HG03060 (cell line): ENCODE results near the gene FOXP2.
"Not testable (repeated sequence)": the region's sequence is repeated elsewhere in the genome, so short reads cannot be mapped to it uniquely, and the experiment has no call there.

ENCODE experiments used
- ATAC-seq: cut with Tn5 transposase; IDR thresholded peaks from one replicate; pipeline ENCODE4 v1.9.1; 2021; ENCODE audit warnings: low read depth, moderate number of reproducible peaks; ENCODE audit not compliant: unreplicated experiment

Gene FOXP2

DNA sequence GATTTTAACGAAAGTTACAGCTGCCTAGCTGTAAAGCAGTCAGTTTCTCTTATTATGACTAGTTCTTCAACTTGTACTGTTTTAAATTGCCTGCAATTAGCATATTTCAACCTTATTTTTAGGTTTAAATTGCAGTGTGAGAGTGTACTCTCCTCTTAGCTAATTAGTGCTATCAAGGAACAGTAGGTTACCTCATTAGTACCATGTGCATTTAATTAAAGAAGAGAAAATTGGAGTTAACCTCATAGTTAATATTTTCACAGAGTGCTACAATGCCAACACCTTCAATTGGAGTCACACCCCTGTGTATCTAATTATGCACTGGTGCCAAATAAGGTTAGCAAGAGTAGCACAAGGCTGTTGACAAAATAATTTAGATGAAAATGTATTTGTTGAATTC lies 154.6 kb downstream of the FOXP2 start:
- ATAC-seq = no peak

DNA sequence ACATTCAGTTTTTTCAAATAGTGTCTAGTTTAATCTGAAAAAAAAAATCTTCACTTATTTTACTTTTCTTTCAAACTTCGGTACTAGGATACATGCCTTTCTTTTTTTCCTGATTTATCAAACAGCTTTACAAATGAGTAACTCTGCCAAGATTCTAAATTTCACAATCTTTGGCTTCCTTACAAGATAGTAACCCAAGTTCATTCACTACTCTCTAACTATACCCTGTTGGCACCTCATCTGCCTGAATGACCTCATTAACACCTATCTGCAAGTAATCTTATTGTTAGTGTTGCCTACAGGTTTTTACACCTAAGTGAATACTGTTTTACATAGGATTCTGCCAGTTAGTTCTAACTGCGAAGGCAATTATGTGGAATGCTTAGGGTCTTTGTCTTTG lies 159.8 kb downstream of the FOXP2 start:
- ATAC-seq = no peak

DNA sequence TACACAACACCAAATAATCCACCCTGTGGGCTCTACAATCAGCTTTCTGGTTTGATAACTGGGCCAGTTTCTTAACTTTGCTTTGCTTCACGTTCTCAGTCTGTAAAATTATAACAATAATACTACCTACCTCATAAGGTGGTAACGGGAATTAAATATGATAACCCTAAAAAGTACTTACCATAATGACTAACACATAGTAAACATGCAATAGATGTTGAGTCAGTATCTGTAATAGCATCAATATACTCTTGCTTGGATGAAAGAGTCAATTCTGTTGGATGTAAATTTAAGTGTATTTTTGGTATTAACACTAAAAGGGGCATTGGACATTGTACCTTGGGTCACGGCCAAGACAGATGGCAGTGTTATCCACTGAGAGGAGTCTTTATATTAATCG lies 160.5 kb downstream of the FOXP2 start:
- no peak for ATAC-seq

DNA sequence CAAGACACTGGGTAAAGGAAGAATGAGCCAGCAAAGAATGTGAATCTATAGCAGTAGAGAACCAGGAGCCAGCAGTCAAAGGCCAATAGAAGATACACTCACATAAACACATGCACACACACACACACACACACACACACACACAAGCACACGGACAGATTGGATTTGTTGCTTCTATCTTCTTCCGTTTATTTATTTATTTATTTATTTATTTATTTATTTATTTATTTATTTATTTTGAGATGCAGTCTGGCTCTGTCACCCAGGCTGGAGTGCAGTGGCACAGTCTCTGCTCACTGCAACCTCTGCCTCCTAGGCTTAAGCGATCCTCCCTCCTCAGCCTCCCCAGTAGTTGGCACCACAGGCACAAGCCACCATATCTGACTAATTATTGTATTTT lies 166.3 kb downstream of the FOXP2 start:
- ATAC-seq = not testable (repeated sequence)

DNA sequence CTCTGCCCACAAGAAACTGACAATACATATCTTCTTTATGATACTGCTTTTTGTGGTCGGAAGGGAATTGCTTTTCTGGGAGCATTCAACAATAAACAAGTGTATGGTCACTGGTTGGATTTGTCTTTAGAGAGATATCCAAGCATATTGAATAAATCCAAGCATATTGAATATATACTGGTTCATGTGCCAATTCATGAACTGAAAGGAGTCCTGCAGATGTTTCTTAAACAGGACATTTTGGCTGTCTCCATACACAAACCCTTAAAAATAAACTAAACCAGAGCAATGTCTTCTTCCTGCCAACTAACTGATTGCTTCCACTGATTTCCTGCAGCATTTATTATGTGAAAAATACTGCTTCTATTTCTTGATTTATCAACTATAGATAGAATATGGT lies 173.9 kb downstream of the FOXP2 start:
- no peak for ATAC-seq

DNA sequence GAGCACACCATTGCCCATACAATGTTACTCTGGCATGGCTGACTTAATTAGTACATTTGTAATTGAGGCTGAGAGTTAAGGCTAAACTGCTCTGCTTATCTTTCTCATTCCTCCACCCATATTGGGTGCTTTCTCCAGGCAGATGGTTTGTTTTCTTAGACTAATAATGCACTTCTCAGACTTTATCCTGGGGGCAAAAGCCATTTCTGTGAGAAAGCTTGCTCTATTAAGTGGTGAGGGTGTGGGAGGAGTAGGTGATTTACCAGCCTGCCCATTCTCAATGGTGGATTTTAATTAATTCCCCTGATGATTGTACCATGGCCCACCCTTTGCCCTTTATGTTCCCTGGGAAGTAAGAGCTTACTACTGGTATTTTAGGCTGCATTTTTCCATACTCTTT lies 174.8 kb downstream of the FOXP2 start:
- ATAC-seq = no peak

DNA sequence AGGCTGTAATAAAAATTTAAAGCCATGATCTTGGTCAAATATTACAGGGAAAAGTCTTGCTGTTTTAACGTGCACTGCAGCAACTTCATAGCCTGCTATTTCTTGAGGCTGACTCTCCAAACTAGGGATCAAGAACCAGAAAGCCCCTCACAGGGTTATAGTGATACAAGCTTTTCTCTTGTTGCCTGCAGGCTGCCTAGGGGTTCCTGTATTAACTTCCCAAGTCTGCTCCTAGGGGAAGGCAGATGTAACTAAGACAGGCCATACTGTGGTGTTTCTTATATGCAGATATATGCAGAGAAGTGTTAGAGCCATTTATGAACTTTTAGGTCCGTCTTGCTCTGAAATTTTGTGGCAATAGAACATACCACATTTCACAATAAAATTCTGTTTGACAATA lies 175.7 kb downstream of the FOXP2 start:
- no peak for ATAC-seq

DNA sequence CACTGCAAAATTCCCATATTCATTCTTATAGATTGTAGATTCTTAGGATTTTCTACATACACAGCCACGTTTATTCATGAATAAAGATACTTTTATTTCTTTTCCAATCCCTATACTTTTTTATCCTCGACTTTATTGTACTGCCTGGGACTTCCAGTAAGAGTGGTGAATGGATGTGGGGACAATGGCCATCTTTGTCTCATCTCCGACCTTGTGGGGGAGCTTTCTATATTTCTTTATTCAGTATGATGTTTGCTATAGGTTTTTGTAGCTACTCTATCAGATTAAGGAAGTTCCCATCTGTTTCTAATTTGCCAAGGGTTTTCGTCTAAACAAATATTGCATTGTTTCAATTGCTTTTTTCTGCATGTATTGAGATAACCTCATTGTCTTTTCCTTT lies 184.3 kb downstream of the FOXP2 start:
- no peak for ATAC-seq

DNA sequence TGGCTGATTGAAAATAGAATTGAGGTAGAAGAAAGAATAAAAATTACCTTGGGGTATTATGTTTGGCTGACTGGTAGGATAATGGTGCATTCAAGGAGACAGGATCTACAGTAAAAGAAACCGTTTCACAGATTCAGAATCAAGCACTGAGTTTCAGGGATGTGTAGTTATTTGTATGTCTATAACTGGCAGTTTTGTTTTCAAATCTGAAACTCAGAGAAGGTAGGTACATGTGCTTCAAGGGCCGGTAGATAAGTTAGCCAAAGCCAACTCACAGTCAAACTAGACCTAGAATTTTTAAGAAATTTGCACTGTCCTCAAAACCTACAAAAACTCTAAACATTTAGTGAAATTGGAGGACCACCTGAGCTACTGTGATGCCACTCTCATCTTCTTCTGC lies 191.5 kb downstream of the FOXP2 start:
- no peak for ATAC-seq

DNA sequence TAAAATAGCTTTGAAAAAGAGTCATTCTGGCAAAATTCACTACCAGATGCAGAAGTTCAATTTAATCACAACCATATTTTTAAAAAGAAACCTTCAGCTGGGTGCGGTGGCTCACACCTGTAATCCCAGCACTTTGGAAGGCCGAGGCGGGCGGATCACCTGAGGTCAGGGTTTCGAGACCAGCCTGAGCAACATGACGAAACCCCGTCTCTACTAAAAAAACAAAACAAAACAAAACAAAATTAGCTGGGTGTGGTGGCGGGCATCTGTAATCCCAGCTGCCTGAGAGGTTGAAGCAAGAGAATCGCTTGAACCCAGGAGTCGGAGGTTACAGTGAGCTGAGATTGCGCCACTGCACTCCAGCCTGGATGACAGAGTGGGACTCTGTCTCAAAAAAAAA lies 194.2 kb downstream of the FOXP2 start:
- ATAC-seq = not testable (repeated sequence)

DNA sequence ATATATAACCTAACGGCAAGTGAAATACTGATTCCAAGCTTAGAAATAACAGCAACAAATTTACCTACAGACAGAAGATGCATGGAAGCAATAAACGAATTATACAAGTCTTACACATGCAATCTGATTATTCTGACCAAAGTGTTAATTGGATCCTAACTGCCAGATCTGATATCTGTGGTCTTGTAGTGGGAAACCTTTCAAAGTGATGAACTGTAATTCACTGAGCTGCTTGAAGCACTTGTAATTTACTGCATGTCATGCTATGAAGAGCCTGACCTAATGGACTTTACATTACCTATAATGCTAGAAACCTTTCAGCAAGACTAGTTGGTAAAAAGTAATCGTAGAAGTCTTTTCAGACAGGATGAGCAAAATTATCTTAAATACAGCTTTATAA lies 205.6 kb downstream of the FOXP2 start:
- no peak for ATAC-seq

DNA sequence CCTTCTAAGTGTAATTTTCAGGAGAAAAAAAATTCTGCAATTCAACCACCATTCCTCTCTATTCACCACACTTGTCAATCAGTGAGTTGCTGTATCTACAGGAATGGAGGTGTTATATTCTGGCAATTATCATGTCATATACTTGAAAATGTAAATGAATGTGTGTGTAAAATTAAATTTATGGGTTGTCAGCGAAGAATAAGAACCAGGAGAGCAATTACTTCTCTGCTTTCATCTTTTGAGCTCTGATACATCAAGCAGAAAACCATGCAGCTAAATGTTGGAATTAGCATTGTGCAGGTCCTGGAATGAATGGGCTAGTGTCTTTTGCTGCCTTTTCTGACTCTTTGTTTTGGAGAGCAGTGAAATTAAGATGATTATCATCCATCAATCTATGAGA lies 207.6 kb downstream of the FOXP2 start:
- ATAC-seq = no peak

DNA sequence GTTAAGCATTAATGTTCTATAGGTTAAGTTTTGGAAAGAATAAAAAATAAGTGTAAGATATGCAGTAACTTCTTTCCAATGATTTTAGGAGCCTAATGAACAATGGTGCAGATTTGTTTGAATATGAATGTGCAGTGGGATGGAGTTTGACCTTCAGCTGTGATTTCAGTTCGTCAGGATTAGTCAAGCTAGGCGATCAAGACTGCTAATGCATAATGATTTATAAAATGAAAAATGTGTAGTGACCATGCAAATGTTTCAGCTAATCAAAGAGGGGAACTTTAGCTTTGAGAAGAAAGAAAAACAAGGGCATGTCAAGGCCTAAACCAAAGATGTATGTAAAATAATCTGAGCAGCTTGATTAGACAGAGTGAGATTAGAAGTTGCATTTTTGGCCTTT lies 208.5 kb downstream of the FOXP2 start:
- no peak for ATAC-seq

DNA sequence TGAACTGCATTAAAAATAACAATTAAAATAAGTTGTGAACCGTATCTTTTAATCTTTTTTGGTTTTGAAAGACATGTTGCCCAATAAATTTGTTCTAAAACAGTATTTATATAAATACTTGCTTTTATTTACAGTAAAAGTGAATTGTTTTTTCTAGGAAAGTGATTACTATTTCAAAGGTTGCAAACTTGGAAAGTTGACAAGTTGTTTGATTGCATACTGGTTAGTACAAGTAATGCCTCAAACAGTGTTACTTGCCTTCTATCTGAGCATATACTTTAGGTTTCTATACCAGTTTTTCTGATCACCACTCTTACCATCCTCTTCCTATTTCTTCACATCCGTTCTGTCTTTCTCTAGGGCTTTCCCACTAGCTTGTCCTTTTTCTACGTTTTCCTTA lies 212.6 kb downstream of the FOXP2 start:
- ATAC-seq = no peak

DNA sequence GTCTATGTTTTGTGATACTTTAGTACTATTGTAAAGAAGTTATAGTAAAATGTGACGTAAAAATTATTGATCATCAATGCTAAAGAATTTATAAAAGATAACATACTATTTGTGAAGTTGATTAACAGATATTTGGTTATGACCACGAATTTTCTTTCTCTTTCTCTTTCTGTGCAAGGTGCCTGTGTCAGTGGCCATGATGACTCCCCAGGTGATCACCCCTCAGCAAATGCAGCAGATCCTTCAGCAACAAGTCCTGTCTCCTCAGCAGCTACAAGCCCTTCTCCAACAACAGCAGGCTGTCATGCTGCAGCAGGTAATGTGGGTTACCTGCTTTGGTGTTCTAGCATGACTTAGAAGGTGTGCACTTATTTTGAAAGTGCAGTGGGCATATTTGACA lies 213.7 kb downstream of the FOXP2 start:
- no peak for ATAC-seq

DNA sequence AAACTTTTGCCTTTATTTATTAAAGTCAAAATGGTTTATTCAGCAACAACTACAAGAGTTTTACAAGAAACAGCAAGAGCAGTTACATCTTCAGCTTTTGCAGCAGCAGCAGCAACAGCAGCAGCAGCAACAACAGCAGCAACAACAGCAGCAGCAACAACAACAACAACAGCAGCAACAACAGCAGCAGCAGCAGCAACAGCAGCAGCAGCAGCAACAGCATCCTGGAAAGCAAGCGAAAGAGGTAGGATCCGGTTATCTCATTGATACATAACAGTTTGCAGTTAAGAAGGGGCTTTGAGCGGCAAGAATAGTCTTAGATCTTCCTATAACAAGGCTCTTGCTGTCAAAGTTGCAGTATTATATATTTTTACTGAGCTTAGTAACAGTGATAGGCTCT lies 215.1 kb downstream of the FOXP2 start:
- ATAC-seq = no peak

DNA sequence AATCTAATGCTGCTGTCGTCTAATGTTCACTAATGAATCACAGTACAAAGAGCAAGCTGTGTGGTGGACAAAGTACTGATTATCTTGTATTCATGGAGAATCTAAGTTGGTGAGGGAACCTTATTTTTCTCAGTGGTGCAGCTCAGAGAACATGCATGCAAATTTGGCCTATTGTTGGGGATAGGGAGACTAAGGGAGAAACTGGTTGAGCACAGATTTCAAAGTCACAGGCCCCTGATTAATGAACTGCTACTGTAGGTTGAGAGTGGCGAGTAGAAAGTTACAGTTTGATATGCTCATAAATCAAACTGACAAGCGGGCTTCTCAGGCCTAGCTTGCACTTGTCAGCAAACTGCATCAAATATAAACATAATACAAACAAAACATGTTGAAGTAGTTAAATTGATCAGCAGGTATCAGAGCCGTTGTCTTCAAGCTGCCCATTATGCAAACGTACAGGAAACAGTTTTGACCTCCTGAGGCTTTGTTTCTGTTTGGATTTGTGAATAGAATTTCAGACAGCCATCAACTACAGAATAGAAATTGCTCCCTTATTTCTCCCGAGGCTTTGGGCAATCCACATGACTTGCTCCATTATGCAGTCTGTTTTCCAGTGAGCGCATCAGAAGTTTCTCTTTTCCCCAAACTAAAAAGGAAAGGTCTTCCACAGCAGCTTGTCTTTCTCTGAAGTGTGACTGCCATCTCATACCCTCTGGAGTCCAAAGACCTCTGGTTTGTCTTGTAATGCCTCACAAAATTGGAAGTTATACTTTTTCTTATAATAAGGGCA lies 215.8 kb downstream of the FOXP2 start:
- ATAC-seq = no peak

DNA sequence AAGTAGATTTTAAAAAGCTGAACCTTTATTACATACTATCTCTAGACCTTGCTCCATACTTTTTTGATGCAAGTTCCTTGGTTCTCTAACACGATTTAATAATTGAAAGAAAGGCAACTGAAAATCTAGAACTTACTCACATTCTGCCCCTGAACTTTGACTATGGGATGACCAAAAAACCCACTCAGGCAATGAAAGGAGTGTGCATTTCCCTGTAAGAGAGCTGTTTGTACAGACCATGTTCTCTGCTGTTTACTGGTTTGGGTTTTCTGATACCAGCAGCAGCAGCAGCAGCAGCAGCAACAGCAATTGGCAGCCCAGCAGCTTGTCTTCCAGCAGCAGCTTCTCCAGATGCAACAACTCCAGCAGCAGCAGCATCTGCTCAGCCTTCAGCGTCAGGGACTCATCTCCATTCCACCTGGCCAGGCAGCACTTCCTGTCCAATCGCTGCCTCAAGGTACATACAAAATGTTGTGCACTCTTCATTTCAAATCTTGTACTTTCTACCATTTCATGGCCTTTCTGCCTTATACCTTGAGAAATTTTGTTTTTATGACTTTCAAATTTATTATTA lies 216.7 kb downstream of the FOXP2 start:
- ATAC-seq = no peak

DNA sequence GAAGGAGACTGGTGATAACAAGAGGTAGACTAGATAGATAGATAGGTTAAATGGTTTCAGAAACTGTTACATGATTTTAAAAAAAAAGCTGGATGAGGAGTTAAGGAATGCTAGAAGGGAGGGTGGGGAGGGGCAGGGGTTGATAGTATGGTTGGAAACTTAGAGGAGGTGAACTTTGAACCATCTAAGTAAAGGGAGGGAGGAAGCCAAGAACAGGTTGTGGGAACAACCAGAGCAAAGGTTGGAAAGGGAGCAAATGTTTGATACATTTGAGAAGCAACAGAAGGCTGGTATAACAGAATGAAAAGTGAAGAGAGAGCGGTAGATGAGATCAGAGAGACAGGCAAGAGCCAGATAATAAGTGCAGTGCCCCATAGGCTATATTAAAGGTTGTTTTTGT lies 224.8 kb downstream of the FOXP2 start:
- ATAC-seq = no peak

DNA sequence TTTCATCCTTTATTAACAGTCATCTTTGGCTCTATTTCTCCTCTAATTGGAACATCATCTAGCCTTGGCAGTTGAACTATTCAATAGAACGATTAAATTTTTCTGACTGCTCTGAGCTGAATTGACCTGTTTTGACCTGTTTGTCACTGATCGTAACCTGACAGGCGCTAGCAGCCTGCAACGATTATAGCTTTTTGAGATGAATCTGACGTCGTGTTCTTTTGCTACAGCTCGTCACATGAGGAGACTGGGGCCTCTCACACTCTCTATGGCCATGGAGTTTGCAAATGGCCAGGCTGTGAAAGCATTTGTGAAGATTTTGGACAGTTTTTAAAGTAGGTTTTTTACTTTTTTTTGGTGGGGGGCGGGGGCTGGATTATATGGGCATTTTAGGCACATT lies 229.8 kb downstream of the FOXP2 start:
- no peak for ATAC-seq

DNA sequence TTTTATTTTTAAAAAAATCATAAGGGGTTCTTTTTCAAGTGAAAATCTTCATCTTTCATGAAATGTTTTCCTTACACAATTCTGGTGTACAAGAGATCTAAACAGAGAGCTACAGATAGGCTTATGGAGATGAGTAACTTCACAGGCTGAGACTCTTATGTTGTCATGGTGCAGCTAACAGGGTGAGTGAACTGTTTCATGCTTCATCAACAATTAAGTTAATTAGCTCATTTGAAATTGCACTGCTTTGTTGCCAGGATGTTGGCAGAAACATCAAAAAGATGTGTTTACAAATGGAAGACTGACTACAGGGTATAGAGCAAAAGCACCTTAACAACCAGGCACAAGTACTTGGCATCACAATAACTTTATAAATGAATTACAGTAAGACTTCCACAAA lies 230.8 kb downstream of the FOXP2 start:
- ATAC-seq = no peak

DNA sequence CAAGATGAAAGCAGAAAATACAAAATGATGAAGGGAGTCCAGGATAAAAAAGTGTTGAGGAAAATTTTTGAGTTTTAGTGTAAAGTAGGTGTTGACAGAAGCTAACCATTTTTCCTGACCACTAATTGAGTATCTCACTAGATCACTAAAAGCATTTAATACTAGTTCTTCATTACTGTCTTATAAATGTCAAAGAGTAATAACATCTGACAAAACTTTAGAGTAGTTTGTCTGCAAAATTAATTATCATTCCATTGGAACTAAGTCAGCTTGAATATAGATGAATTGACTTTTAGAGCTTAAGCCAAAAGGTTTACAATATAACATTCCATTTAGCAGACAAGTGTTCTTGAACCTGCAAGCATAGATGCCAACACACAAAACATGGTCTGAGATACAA lies 232.9 kb downstream of the FOXP2 start:
- ATAC-seq = no peak

DNA sequence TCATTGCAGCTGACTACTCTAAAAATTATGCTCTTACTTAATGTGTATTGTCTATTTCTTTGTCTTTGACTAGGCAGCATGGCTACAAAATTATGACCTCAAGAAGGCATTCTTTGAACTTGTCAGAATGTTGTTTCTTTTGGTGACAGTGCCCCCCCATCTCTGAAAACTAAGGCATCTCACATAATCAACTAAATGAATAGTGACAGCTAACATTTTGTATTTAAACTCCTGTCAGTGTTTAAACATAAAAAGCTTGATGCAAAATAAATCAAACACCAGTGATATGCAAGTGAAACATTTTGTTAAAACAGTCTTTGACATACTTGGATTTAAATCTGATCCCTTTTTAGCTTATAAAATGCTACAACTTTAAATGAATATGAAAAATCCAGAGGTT lies 233.5 kb downstream of the FOXP2 start:
- ATAC-seq = no peak
